HL-60 (cell line): Measurements from ENCODE around the gene PNMA1.

Experiments used
- DNase-seq, 2 experiments: peaks; one replicate each; pipeline ENCODE4 v3.0.0-alpha.2; 2010 to 2020; ENCODE audit warnings: low read depth in 1 of 2, low spot score in 1 of 2
- H3K27ac ChIP-seq: fragments of 250-450 bp; sonication (Bioruptor Pico); replicated peaks from 2 replicates; pipeline ENCODE4 v1.5.1; 2020; ENCODE audit warnings: mild to moderate bottlenecking, moderate library complexity
- H3K27me3 ChIP-seq: fragments of 250-450 bp; sonication (Bioruptor Pico); 2 replicates; pipeline ENCODE4 v1.5.1; 2021; ENCODE audit warnings: mild to moderate bottlenecking, moderate library complexity; ENCODE audit not compliant: insufficient read depth, poor library complexity, severe bottlenecking
- H3K4me3 ChIP-seq: replicated peaks from 2 replicates; pipeline ENCODE4 v1.5.1; 2011; ENCODE audit warnings: mild to moderate bottlenecking, control low read depth, low read length; ENCODE audit not compliant: insufficient read depth
- GABPA ChIP-seq: IDR thresholded peaks from 2 replicates; pipeline ENCODE4 v1.6.1; 2012; ENCODE audit warnings: low read depth
- POLR2AphosphoS5 ChIP-seq: IDR thresholded peaks from 2 replicates; pipeline ENCODE4 v1.6.1; 2012; ENCODE audit warnings: low read depth
- REST ChIP-seq: IDR thresholded peaks from 2 replicates; pipeline ENCODE4 v1.6.1; 2012; ENCODE audit warnings: low read depth; ENCODE audit not compliant: insufficient replicate concordance
- SPI1 ChIP-seq: IDR thresholded peaks from 2 replicates; pipeline ENCODE4 v1.6.1; 2012; ENCODE audit warnings: low read depth, mild to moderate bottlenecking, borderline replicate concordance
- TF ChIP-seq, protein P1 (sequence below): IDR thresholded peaks from one replicate; pipeline ENCODE4 v1.5.1; 2011; ENCODE audit warnings: low read length, control low read depth, inconsistent platforms; ENCODE audit not compliant: insufficient read depth

The PNMA1 gene

DNA sequence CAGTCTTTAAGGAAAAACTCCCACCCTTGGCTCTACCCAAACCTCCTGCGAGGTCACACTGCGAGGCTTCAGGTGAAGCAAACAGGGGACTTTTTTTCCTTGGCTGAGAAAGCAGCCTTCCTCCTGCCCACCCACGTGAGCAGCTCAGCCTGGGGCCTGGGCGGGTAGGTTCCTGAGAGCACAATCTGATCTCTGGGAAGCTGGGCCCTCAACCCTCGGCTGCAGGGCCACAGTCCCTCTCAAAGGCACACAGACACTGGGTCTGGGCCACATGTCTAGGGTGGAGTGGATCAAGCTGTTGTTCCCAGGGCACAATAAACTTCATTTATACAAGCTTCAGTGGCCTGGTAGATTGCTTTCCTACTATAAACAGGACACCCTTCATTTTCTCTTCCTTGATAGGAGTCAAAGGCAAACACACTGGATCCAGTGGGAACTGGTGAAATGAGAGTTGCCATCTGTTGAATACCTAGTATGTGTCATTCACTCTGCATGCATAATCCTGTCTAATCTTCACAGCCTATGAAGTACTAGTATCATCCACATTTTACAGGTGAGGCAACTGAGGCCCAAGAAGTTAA is 41.3 kb upstream of the PNMA1 start:
- TF ChIP-seq REST (no peak), POLR2AphosphoS5 (no peak), GABPA (no peak), SPI1 (no peak)
- TF ChIP-seq, protein P1, sequence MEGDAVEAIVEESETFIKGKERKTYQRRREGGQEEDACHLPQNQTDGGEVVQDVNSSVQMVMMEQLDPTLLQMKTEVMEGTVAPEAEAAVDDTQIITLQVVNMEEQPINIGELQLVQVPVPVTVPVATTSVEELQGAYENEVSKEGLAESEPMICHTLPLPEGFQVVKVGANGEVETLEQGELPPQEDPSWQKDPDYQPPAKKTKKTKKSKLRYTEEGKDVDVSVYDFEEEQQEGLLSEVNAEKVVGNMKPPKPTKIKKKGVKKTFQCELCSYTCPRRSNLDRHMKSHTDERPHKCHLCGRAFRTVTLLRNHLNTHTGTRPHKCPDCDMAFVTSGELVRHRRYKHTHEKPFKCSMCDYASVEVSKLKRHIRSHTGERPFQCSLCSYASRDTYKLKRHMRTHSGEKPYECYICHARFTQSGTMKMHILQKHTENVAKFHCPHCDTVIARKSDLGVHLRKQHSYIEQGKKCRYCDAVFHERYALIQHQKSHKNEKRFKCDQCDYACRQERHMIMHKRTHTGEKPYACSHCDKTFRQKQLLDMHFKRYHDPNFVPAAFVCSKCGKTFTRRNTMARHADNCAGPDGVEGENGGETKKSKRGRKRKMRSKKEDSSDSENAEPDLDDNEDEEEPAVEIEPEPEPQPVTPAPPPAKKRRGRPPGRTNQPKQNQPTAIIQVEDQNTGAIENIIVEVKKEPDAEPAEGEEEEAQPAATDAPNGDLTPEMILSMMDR: no peak
- DNase-seq: no peak
- peak overlapping the region; percentile 95 for H3K27ac ChIP-seq

DNA sequence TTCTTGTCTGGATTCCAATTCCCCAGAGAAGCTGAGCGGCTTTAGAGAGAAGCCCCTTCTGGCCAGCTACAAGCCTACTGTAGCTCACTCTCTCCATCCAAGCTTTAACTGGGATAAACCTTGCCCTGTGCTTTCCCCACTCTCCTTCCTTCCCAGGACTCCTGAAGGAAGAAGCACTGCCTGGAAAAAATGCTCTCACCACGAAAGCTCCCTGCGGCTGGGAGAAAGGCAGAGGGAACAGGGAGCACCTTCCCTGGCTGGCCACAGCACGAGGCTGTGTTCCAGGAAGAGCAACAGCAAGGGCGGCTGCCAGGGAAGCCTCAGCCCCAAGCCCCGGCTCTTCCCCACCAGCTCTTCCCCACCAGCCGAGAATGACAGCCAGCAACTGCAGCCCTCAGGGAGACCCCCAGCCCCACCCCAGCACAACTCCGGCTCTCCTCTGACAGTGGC is 40.8 kb upstream of the PNMA1 start:
- H3K27me3 ChIP-seq: no peaks in the 10 kb centered on the region
- H3K4me3 ChIP-seq: no peak overlapping the region
- no peak for DNase-seq
- no peak for TF ChIP-seq SPI1
- TF ChIP-seq, protein P1: no peak
- TF ChIP-seq GABPA: no peak
- TF ChIP-seq POLR2AphosphoS5: no peak
- TF ChIP-seq REST: no peak
- peak overlapping the region; percentile 95 for H3K27ac ChIP-seq

More for the DNA sequence above, 41.3 kb upstream of the PNMA1 start:
- Histone ChIP-seq H3K4me3 (0 out of 2 replicates have a peak overlapping the region, but pooled peaks have one; percentile 6), H3K27me3 (no peaks in the 10 kb centered on the region)

DNA sequence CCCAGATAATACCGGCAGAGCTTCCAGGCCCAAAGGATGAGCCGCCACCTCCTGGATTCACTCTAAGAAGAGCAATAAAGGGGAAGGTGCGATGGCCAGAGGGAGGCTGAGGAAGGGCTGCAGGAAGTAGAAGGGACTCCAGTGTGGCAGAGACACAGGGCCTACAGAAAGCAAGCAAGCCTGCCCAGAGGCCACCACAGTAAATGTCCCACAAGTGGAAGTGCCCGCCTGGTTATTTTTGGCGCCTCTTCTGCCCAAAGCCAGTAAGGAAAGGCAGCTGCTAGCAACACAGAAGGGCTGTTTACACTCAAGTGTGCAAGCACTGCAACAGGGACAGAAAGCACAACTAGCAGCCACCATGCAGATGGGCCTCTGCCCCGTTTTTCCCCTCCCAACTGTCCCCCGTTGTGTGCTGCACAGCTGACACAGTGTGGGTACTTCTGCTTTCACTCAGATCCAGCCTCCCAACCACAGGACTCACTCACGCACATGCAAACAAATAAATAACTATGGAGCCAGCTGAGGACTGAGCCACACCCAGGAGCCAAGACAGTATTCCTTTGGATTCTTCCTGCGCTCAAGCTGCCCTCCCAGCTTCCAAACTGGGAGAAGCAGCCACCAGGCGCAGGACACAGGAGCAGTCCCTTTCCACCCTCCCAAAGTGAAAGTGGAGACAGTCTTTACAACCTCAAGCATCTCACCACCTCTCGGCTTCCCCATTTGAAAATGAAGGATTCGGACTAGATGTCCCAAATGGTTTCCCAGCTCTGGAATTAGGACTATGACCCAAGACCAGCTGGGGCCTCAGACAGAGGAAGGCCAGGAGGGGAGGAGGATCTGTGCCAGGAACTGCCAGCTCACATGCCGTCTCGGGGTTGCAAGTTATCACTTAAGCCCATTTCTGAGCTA is 40.0 kb upstream of the PNMA1 start:
- Histone ChIP-seq H3K27me3 (no peaks in the 10 kb centered on the region), H3K27ac (peak overlapping the region; percentile 95), H3K4me3 (peak overlapping the region; percentile 6)
- TF ChIP-seq GABPA: no peak
- TF ChIP-seq REST: no peak
- TF ChIP-seq SPI1: peak; percentile 10; the same call in 1 of the 2 replicates
- peak; percentile 62 for TF ChIP-seq POLR2AphosphoS5
- TF ChIP-seq, protein P1: no peak
- peak; percentile 68 to 81 for DNase-seq
